Mesendoderm (in vitro differentiated cells): ENCODE measurements around the gene ALG14.
A peak's percentile ranks its signal among the peaks of the same experiment; 100 is the strongest.

Experiments used
- DNase-seq: peaks from one replicate; pipeline ENCODE4 v3.0.0; 2013
- H2AK5ac ChIP-seq: 2 replicates; pipeline ENCODE4 v1.6.1; 2013; ENCODE audit warnings: low read length, inconsistent platforms
- H2BK120ac ChIP-seq: 2 replicates; pipeline ENCODE4 v1.6.1; 2013; ENCODE audit warnings: low read depth, mild to moderate bottlenecking, low read length, moderate library complexity, mixed read lengths
- H2BK15ac ChIP-seq: replicated peaks from 2 replicates; pipeline ENCODE4 v1.6.1; 2013; ENCODE audit warnings: low read depth, mild to moderate bottlenecking, moderate library complexity
- H2BK5ac ChIP-seq: 2 replicates; pipeline ENCODE4 v1.6.1; 2013; ENCODE audit warnings: low read length, inconsistent platforms
- H3K18ac ChIP-seq: 2 replicates; pipeline ENCODE4 v1.6.1; 2013; ENCODE audit warnings: mild to moderate bottlenecking, low read length, mixed read lengths
- H3K23ac ChIP-seq: one replicate; pipeline ENCODE4 v1.6.1; 2013; ENCODE audit warnings: low read length
- H3K27ac ChIP-seq: 2 replicates; pipeline ENCODE4 v1.5.1; 2013; ENCODE audit warnings: low read depth, mild to moderate bottlenecking, inconsistent platforms, low read length, moderate library complexity
- H3K27me3 ChIP-seq: 2 replicates; pipeline ENCODE4 v1.6.1; 2013; ENCODE audit warnings: low read length, control low read depth, mild to moderate bottlenecking, inconsistent platforms; ENCODE audit not compliant: insufficient read depth, poor library complexity
- H3K36me3 ChIP-seq: 2 replicates; pipeline ENCODE4 v1.6.1; 2013; ENCODE audit warnings: low read length, inconsistent platforms; ENCODE audit not compliant: control insufficient read depth, insufficient read depth
- H3K4ac ChIP-seq: one replicate; pipeline ENCODE4 v1.6.1; 2013; ENCODE audit warnings: low read depth, mild to moderate bottlenecking, low read length, moderate library complexity
- H3K4me1 ChIP-seq: 2 replicates; pipeline ENCODE4 v1.6.1; 2013; ENCODE audit warnings: low read depth, low read length, inconsistent platforms; ENCODE audit not compliant: control insufficient read depth
- H3K4me2 ChIP-seq: 2 replicates; pipeline ENCODE4 v1.6.1; 2013; ENCODE audit warnings: low read length
- H3K4me3 ChIP-seq: 2 replicates; pipeline ENCODE4 v1.5.1; 2013; ENCODE audit warnings: mild to moderate bottlenecking, low read length
- H3K56ac ChIP-seq: one replicate; pipeline ENCODE4 v1.6.1; 2013; ENCODE audit warnings: low read length
- H3K79me1 ChIP-seq: 2 replicates; pipeline ENCODE4 v1.6.1; 2013; ENCODE audit warnings: low read length, inconsistent platforms
- H3K79me2 ChIP-seq: 2 replicates; pipeline ENCODE4 v1.6.1; 2013; ENCODE audit warnings: mild to moderate bottlenecking, low read length; ENCODE audit not compliant: control insufficient read depth, insufficient read depth
- H3K9ac ChIP-seq: 2 replicates; pipeline ENCODE4 v1.6.1; 2013; ENCODE audit warnings: low read length, inconsistent platforms
- H4K5ac ChIP-seq: one replicate; pipeline ENCODE4 v1.6.1; 2013; ENCODE audit warnings: low read length
- H4K8ac ChIP-seq: one replicate; pipeline ENCODE4 v1.6.1; 2013; ENCODE audit warnings: low read depth, mild to moderate bottlenecking, control low read depth, low read length, moderate library complexity
- WGBS: extraction: QIAGEN DNeasy Blood & Tissue Kit; methylation state at CpG from one replicate; pipeline ENCODE4 v1.1.7; 2013; ENCODE audit warnings: low lambda C conversion rate, missing lambda C conversion rate; ENCODE audit not compliant: insufficient coverage; ENCODE audit errors: extremely low coverage; 5-methylcytosine and 5-hydroxymethylcytosine counted together

Gene ALG14

GRCh38 chr1:94974824-94975223 is 97.9 kb downstream of the ALG14 start:
- Histone ChIP-seq H3K4me2 (no peak overlapping the region), H4K8ac (no peak overlapping the region), H3K79me1 (no peaks in the 10 kb centered on the region), H3K18ac (no peak overlapping the region), H3K27me3 (no peaks in the 10 kb centered on the region), H4K5ac (no peak overlapping the region), H2BK5ac (no peak overlapping the region), H3K56ac (no peak overlapping the region), H3K9ac (no peak overlapping the region), H3K4ac (no peak overlapping the region), H3K27ac (no peak overlapping the region), H2AK5ac (no peak overlapping the region), H2BK15ac (no peak overlapping the region), H3K4me1 (no peaks in the 10 kb centered on the region), H3K79me2 (no peaks in the 10 kb centered on the region), H3K4me3 (no peak overlapping the region), H2BK120ac (no peak overlapping the region), H3K36me3 (no peaks in the 10 kb centered on the region), H3K23ac (no peak overlapping the region)
- no peak for DNase-seq
- WGBS: no CpG with 5 or more reads among the region's 1 CpG

- no peak for DNase-seq
- Histone ChIP-seq H3K4me1 (no peaks in the 10 kb centered on the region), H4K8ac (no peak overlapping the region), H3K56ac (no peak overlapping the region), H3K27ac (no peak overlapping the region), H3K4me2 (no peak overlapping the region), H2BK120ac (no peak overlapping the region), H3K9ac (no peak overlapping the region), H2BK5ac (no peak overlapping the region), H2AK5ac (no peak overlapping the region), H3K27me3 (no peaks in the 10 kb centered on the region), H3K23ac (no peak overlapping the region), H3K4me3 (no peak overlapping the region), H3K79me2 (no peaks in the 10 kb centered on the region), H3K36me3 (no peaks in the 10 kb centered on the region), H3K79me1 (no peaks in the 10 kb centered on the region), H2BK15ac (no peak overlapping the region), H3K18ac (no peak overlapping the region), H4K5ac (no peak overlapping the region), H3K4ac (no peak overlapping the region)
- WGBS: no CpG with 5 or more reads among the region's 1 CpG
Observed at GRCh38 chr1:94974241-94974640, 98.5 kb downstream of the ALG14 start.

- Histone ChIP-seq H4K8ac (no peak overlapping the region), H3K56ac (no peak overlapping the region), H3K4me1 (no peaks in the 10 kb centered on the region), H3K79me1 (no peaks in the 10 kb centered on the region), H3K27ac (no peak overlapping the region), H3K4me2 (no peak overlapping the region), H2BK15ac (no peak overlapping the region), H3K23ac (no peak overlapping the region), H3K9ac (no peak overlapping the region), H3K79me2 (no peaks in the 10 kb centered on the region), H3K18ac (no peak overlapping the region), H2BK5ac (no peak overlapping the region), H3K4ac (no peak overlapping the region), H3K27me3 (no peaks in the 10 kb centered on the region), H3K4me3 (no peak overlapping the region), H4K5ac (no peak overlapping the region), H3K36me3 (no peaks in the 10 kb centered on the region), H2BK120ac (no peak overlapping the region), H2AK5ac (no peak overlapping the region)
- no peak for DNase-seq
- no CpG with 5 or more reads among the region's 8 CpGs for WGBS
Observed at GRCh38 chr1:94973309-94973922, 99.3 kb downstream of the ALG14 start.

- H3K4me3 ChIP-seq: no peak overlapping the region
- H2BK15ac ChIP-seq: no peak overlapping the region
- no peak overlapping the region for H3K18ac ChIP-seq
- H4K5ac ChIP-seq: no peak overlapping the region
- no peak overlapping the region for H3K27ac ChIP-seq
- H4K8ac ChIP-seq: no peak overlapping the region
- H2BK120ac ChIP-seq: no peak overlapping the region
- no CpG with 5 or more reads among the region's 6 CpGs for WGBS
- no peak overlapping the region for H3K4ac ChIP-seq
- H3K4me2 ChIP-seq: no peak overlapping the region
- no peak for DNase-seq
- no peak overlapping the region for H2BK5ac ChIP-seq
- H3K56ac ChIP-seq: no peak overlapping the region
- no peaks in the 10 kb centered on the region for H3K36me3 ChIP-seq
- H3K23ac ChIP-seq: no peak overlapping the region
- H3K79me2 ChIP-seq: no peaks in the 10 kb centered on the region
- H3K9ac ChIP-seq: no peak overlapping the region
- H3K4me1 ChIP-seq: no peaks in the 10 kb centered on the region
- no peak overlapping the region for H2AK5ac ChIP-seq
- H3K27me3 ChIP-seq: no peaks in the 10 kb centered on the region
- H3K79me1 ChIP-seq: no peaks in the 10 kb centered on the region
Observed at GRCh38 chr1:94971491-94971924, 101.2 kb downstream of the ALG14 start.

GRCh38 chr1:94970783-94971182 is 102.0 kb downstream of the ALG14 start:
- no peaks in the 10 kb centered on the region for H3K4me1 ChIP-seq
- no peak overlapping the region for H3K4ac ChIP-seq
- WGBS: no CpG with 5 or more reads among the region's 2 CpGs
- no peaks in the 10 kb centered on the region for H3K79me1 ChIP-seq
- no peaks in the 10 kb centered on the region for H3K79me2 ChIP-seq
- H2BK5ac ChIP-seq: no peak overlapping the region
- no peak overlapping the region for H4K8ac ChIP-seq
- DNase-seq: peak; percentile 67
- no peak overlapping the region for H4K5ac ChIP-seq
- no peak overlapping the region for H3K56ac ChIP-seq
- H3K23ac ChIP-seq: no peak overlapping the region
- no peak overlapping the region for H2AK5ac ChIP-seq
- H3K4me3 ChIP-seq: no peak overlapping the region
- no peak overlapping the region for H3K4me2 ChIP-seq
- H3K27me3 ChIP-seq: no peaks in the 10 kb centered on the region
- H3K36me3 ChIP-seq: no peaks in the 10 kb centered on the region
- no peak overlapping the region for H3K9ac ChIP-seq
- H2BK120ac ChIP-seq: no peak overlapping the region
- peak overlapping the region; percentile 11 for H2BK15ac ChIP-seq
- no peak overlapping the region for H3K18ac ChIP-seq
- no peak overlapping the region for H3K27ac ChIP-seq

GRCh38 chr1:94969137-94969536 is 103.6 kb downstream of the ALG14 start:
- Histone ChIP-seq H2BK15ac (no peak overlapping the region), H4K8ac (no peak overlapping the region), H2BK120ac (no peak overlapping the region), H3K36me3 (no peaks in the 10 kb centered on the region), H4K5ac (no peak overlapping the region), H3K79me1 (no peaks in the 10 kb centered on the region), H3K18ac (no peak overlapping the region), H3K4me2 (no peak overlapping the region), H3K56ac (no peak overlapping the region), H3K23ac (no peak overlapping the region), H3K27me3 (no peaks in the 10 kb centered on the region), H3K79me2 (no peaks in the 10 kb centered on the region), H3K27ac (no peak overlapping the region), H2AK5ac (no peak overlapping the region), H3K9ac (no peak overlapping the region), H2BK5ac (no peak overlapping the region), H3K4ac (no peak overlapping the region), H3K4me3 (no peak overlapping the region), H3K4me1 (no peaks in the 10 kb centered on the region)
- no peak for DNase-seq
- no CpG with 5 or more reads among the region's 6 CpGs for WGBS
